ENCODE measurements around the gene ALCAM. TPM values are rescaled to one million over a fixed set of nuclear protein-coding genes. Genes with fewer than 3 reads are reported as not detected.

The ALCAM gene
- polyA plus RNA-seq, 1 donor from 2014 or later: 94.7 TPM

DNA sequence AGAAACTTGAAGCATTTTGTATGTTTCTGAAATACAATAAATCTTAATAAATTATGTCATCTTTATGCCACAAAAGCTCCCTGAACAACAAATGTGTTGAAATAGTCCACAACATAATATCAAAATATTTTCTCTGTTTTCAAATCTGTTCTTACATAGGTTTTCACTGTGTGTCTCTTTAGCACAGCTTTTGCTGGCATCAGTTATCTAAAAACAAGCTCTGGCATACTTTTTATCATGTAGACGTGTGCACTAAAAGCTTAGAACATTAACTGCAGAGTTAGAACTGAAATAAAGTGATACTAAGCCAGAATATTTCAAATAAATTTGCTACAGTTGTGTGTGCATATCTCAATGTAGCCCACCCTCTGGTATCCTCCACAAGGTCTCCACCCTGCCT, 41.8 kb upstream of the ALCAM start:
- H3K9me3 ChIP-seq (ENCODE audit: low read length): no peaks in the 10 kb centered on the region
- no peaks in the 10 kb centered on the region for H3F3A ChIP-seq (ENCODE audit: insufficient read depth, low read length, poor library complexity, severe bottlenecking)
- no peak for TF ChIP-seq MXI1 (conservative IDR thresholded peaks at IDR 0.05; ENCODE audit: poor library complexity, severe bottlenecking)
- H3K9ac ChIP-seq (ENCODE audit: low read length): no peak overlapping the region
- no peaks in the 10 kb centered on the region for H3K79me2 ChIP-seq (replicated peaks; ENCODE audit: insufficient read depth, low read length)
- no peaks in the 10 kb centered on the region for H3K36me3 ChIP-seq (ENCODE audit: insufficient read depth, low read length)
- H2AFZ ChIP-seq (ENCODE audit: low read depth, low read length): no peak overlapping the region
- H3K27me3 ChIP-seq (ENCODE audit: insufficient read depth, low read depth, low read length): no peaks in the 10 kb centered on the region
- no peak overlapping the region for H3K4me2 ChIP-seq (ENCODE audit: low read length)
- H3K27ac ChIP-seq (ENCODE audit: low read length): no peak overlapping the region
- no peaks in the 10 kb centered on the region for H3K9me2 ChIP-seq (ENCODE audit: insufficient read depth, low read length)
- no peak overlapping the region for H3K4me3 ChIP-seq (ENCODE audit: low read length)
- H4K20me1 ChIP-seq (ENCODE audit: insufficient read depth): no peaks in the 10 kb centered on the region

DNA sequence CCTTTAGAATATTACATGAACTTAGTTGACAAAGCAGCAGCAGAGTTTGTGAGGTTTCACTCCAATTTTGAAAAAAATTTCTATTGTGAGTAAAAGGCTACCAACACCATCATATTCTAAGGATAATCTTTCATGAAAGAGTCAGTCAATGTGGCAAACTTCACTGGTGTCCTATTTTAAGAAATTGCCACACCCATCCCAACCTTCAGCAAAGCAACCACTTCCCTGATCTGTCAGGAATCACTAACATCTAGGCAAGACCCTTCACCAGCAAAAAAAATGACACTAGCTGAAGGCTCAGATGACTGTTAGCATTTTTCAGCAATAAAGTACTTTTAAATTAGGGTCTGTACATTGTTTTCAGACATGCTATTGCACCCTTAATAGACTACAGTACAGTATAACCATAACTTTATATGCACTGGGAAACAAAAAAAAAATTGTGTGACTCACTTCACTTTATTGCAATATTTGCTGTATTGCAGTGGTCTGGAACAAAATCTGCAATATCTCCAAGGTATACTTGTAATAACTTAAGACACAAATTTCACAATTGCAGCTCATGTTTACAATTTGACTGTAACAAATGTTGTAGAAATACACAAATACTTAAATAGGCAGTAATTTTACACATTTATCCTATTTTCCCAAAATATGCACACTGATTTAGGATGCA, 38.9 kb upstream of the ALCAM start:
- H3K27me3 ChIP-seq (ENCODE audit: insufficient read depth, low read depth, low read length): no peaks in the 10 kb centered on the region
- H3K36me3 ChIP-seq (ENCODE audit: insufficient read depth, low read length): no peaks in the 10 kb centered on the region
- no peaks in the 10 kb centered on the region for H3K9me3 ChIP-seq (ENCODE audit: low read length)
- H3K9me2 ChIP-seq (ENCODE audit: insufficient read depth, low read length): no peaks in the 10 kb centered on the region
- H3K4me2 ChIP-seq (ENCODE audit: low read length): no peak overlapping the region
- no peak overlapping the region for H3K4me3 ChIP-seq (ENCODE audit: low read length)
- H3K9ac ChIP-seq (ENCODE audit: low read length): no peak overlapping the region
- no peak overlapping the region for H3K27ac ChIP-seq (ENCODE audit: low read length)
- H3K79me2 ChIP-seq (replicated peaks; ENCODE audit: insufficient read depth, low read length): no peaks in the 10 kb centered on the region
- no peak overlapping the region for H2AFZ ChIP-seq (ENCODE audit: low read depth, low read length)
- H3F3A ChIP-seq (ENCODE audit: insufficient read depth, low read length, poor library complexity, severe bottlenecking): no peaks in the 10 kb centered on the region
- no peak for TF ChIP-seq MXI1 (conservative IDR thresholded peaks at IDR 0.05; ENCODE audit: poor library complexity, severe bottlenecking)
- no peak for TF ChIP-seq TAF1 (IDR thresholded peaks at IDR 0.05; ENCODE audit: low read depth)
- TF ChIP-seq EP300 (conservative IDR thresholded peaks at IDR 0.05; ENCODE audit: poor library complexity, severe bottlenecking): no peak
- no peak for TF ChIP-seq POLR2AphosphoS5 (IDR thresholded peaks at IDR 0.05)
- TF ChIP-seq, protein P1, sequence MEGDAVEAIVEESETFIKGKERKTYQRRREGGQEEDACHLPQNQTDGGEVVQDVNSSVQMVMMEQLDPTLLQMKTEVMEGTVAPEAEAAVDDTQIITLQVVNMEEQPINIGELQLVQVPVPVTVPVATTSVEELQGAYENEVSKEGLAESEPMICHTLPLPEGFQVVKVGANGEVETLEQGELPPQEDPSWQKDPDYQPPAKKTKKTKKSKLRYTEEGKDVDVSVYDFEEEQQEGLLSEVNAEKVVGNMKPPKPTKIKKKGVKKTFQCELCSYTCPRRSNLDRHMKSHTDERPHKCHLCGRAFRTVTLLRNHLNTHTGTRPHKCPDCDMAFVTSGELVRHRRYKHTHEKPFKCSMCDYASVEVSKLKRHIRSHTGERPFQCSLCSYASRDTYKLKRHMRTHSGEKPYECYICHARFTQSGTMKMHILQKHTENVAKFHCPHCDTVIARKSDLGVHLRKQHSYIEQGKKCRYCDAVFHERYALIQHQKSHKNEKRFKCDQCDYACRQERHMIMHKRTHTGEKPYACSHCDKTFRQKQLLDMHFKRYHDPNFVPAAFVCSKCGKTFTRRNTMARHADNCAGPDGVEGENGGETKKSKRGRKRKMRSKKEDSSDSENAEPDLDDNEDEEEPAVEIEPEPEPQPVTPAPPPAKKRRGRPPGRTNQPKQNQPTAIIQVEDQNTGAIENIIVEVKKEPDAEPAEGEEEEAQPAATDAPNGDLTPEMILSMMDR (IDR thresholded peaks at IDR 0.05; ENCODE audit: poor library complexity, severe bottlenecking): no peak
- TF ChIP-seq EZH2 (IDR thresholded peaks at IDR 0.05; ENCODE audit: borderline replicate concordance, insufficient read depth, low read length, poor library complexity, severe bottlenecking): no peak
- TF ChIP-seq, protein P2, sequence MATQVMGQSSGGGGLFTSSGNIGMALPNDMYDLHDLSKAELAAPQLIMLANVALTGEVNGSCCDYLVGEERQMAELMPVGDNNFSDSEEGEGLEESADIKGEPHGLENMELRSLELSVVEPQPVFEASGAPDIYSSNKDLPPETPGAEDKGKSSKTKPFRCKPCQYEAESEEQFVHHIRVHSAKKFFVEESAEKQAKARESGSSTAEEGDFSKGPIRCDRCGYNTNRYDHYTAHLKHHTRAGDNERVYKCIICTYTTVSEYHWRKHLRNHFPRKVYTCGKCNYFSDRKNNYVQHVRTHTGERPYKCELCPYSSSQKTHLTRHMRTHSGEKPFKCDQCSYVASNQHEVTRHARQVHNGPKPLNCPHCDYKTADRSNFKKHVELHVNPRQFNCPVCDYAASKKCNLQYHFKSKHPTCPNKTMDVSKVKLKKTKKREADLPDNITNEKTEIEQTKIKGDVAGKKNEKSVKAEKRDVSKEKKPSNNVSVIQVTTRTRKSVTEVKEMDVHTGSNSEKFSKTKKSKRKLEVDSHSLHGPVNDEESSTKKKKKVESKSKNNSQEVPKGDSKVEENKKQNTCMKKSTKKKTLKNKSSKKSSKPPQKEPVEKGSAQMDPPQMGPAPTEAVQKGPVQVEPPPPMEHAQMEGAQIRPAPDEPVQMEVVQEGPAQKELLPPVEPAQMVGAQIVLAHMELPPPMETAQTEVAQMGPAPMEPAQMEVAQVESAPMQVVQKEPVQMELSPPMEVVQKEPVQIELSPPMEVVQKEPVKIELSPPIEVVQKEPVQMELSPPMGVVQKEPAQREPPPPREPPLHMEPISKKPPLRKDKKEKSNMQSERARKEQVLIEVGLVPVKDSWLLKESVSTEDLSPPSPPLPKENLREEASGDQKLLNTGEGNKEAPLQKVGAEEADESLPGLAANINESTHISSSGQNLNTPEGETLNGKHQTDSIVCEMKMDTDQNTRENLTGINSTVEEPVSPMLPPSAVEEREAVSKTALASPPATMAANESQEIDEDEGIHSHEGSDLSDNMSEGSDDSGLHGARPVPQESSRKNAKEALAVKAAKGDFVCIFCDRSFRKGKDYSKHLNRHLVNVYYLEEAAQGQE (IDR thresholded peaks at IDR 0.05; ENCODE audit: borderline replicate concordance): no peak
- TF ChIP-seq RAD21 (conservative IDR thresholded peaks at IDR 0.05): no peak
- TF ChIP-seq SMC3 (conservative IDR thresholded peaks at IDR 0.05; ENCODE audit: poor library complexity): no peak
- no peaks in the 10 kb centered on the region for H4K20me1 ChIP-seq (ENCODE audit: insufficient read depth)

Measured in neural cell (in vitro differentiated cells).